Left lung (tissue), 10 donors: ENCODE results near the gene CACNA1I. TPM values are rescaled to one million over a fixed set of nuclear protein-coding genes. Genes with fewer than 3 reads are reported as not detected.

Source experiments
- ATAC-seq: fragments of 200-7000 bp; cut with Tn5 transposase; one replicate; pipeline ENCODE4 v1.9.1; 2020; ENCODE audit warnings: moderate library complexity
- DNase-seq, 4 donors: peaks; one replicate each; pipeline ENCODE4 v3.0.0-alpha.2; 2013 to 2020
- H3K27ac ChIP-seq, 2 donors: fragments of 200-600 bp; sonication (generic) in 1 of 2; one replicate each; pipeline versions ENCODE4 v1.5.0 to v1.8.0; 2020 to 2021
- H3K27me3 ChIP-seq, 2 donors: fragments of 200-600 bp; sonication (generic) in 1 of 2; one replicate each; pipeline versions ENCODE4 v1.5.0 to v1.8.0; 2020 to 2021
- H3K36me3 ChIP-seq, 2 donors: fragments of 200-600 bp; sonication (generic) in 1 of 2; one replicate each; pipeline versions ENCODE4 v1.5.0 to v1.8.0; 2020 to 2021
- H3K4me1 ChIP-seq, 2 donors: fragments of 200-600 bp; one replicate each; pipeline ENCODE4 v1.8.0; 2021
- H3K4me3 ChIP-seq, 2 donors: fragments of 200-600 bp; sonication (generic) in 1 of 2; one replicate each; pipeline versions ENCODE4 v1.5.0 to v1.8.0; 2020 to 2021; ENCODE audit warnings: mild to moderate bottlenecking in 1 of 2
- H3K9me3 ChIP-seq, 2 donors: fragments of 200-600 bp; sonication (generic) in 1 of 2; one replicate each; pipeline versions ENCODE4 v1.5.0 to v1.8.0; 2020 to 2021
- CTCF ChIP-seq, 2 donors: fragments of 200-600 bp; sonication (generic) in 1 of 2; IDR thresholded peaks; one replicate each; pipeline versions ENCODE4 v1.5.0 to v1.8.0; 2021; ENCODE audit warnings: antibody characterized with exemption in 2 of 2
- intact Hi-C, 2 donors: fragments of 100-400 bp; cut with DNase I; formaldehyde crosslinking; loops; one replicate each; pipeline versions ENCODE4 v1.11.2 to v1.14.2; 2022
- polyA plus RNA-seq, 6 donors: library from polyadenylated mRNA; unstranded; fragments of 120-200 nt; gene quantifications; one replicate each; pipeline ENCODE4 v1.2.1, GENCODE V29; 2013; ENCODE audit not compliant: insufficient read length in 6 of 6
- total RNA-seq, 2 donors: library from RNA; stranded (reverse); fragmentation: NEBNext Ultra II Directional; extraction: Animal tissue kit (Norgen Biotek cat#: 25700); gene quantifications; one replicate each; pipeline ENCODE4 v1.2.1, GENCODE V29; 2021
- donor health status: DM: no; HTN: yes; CAD: no.
- donor health status: DM: no; HTN: no; CAD: no.

CACNA1I gene
- total and polyA plus RNA-seq, 8 donors, result 0.03 to 0.35 (median 0.09) TPM

- Histone ChIP-seq H3K4me1 (no peaks in the 10 kb centered on the region), H3K4me3 (no peak overlapping the region), H3K36me3 (no peaks in the 10 kb centered on the region), H3K27me3 (peaks cover 0 to 88% of the 10 kb centered on the region in 2 donors), H3K27ac (no peak overlapping the region), H3K9me3 (no peaks in the 10 kb centered on the region)
- intact Hi-C loops, result no loop called here
- TF ChIP-seq CTCF (IDR thresholded peaks at IDR 0.05), result no peak
- DNase-seq (peak in 1 of 4 donors; percentile 58), ATAC-seq (no peak)
Observed at GRCh38 chr22:39613549-39613921, 43.0 kb downstream of the CACNA1I start.

GRCh38 chr22:39614442-39614841 is 43.9 kb downstream of the CACNA1I start:
- Histone ChIP-seq H3K4me3 (no peak overlapping the region), H3K4me1 (no peaks in the 10 kb centered on the region), H3K9me3 (no peaks in the 10 kb centered on the region), H3K36me3 (no peaks in the 10 kb centered on the region), H3K27ac (no peak overlapping the region), H3K27me3 (peaks cover 0 to 88% of the 10 kb centered on the region in 2 donors)
- peak in 1 of 4 donors; percentile 26 for DNase-seq
- no peak for ATAC-seq
- intact Hi-C loops, result no loop called here
- no peak for TF ChIP-seq CTCF (IDR thresholded peaks at IDR 0.05)

- Histone ChIP-seq H3K27ac (no peak overlapping the region), H3K36me3 (no peaks in the 10 kb centered on the region), H3K27me3 (peaks cover 0 to 82% of the 10 kb centered on the region in 2 donors), H3K4me1 (no peaks in the 10 kb centered on the region), H3K4me3 (no peak overlapping the region), H3K9me3 (no peaks in the 10 kb centered on the region)
- peak in 1 of 4 donors; percentile 15 for DNase-seq
- TF ChIP-seq CTCF (IDR thresholded peaks at IDR 0.05), result no peak
- intact Hi-C loops, result no loop called here
- no peak for ATAC-seq
Observed at GRCh38 chr22:39616051-39616450, 45.5 kb downstream of the CACNA1I start.

- H3K4me3 ChIP-seq, result no peak overlapping the region
- H3K27ac ChIP-seq, result no peak overlapping the region
- no peaks in the 10 kb centered on the region for H3K4me1 ChIP-seq
- peak in 1 of 4 donors; percentile 51 for DNase-seq
- intact Hi-C loops, result no loop called here
- TF ChIP-seq CTCF (IDR thresholded peaks at IDR 0.05), result no peak
- no peak for ATAC-seq
- H3K9me3 ChIP-seq, result no peaks in the 10 kb centered on the region
- no peaks in the 10 kb centered on the region for H3K36me3 ChIP-seq
- peaks cover 0 to 85% of the 10 kb centered on the region in 2 donors for H3K27me3 ChIP-seq
Observed at GRCh38 chr22:39616781-39617180, 46.2 kb downstream of the CACNA1I start.

GRCh38 chr22:39617342-39617741 is 46.8 kb downstream of the CACNA1I start:
- H3K27me3 ChIP-seq, result peaks cover 0 to 90% of the 10 kb centered on the region in 2 donors
- no peaks in the 10 kb centered on the region for H3K36me3 ChIP-seq
- H3K4me3 ChIP-seq, result no peak overlapping the region
- intact Hi-C loops, result no loop called here
- no peak for ATAC-seq
- peak in 1 of 4 donors; percentile 44 for DNase-seq
- no peaks in the 10 kb centered on the region for H3K9me3 ChIP-seq
- TF ChIP-seq CTCF (IDR thresholded peaks at IDR 0.05), result no peak
- H3K4me1 ChIP-seq, result no peaks in the 10 kb centered on the region
- H3K27ac ChIP-seq, result no peak overlapping the region
